Esophagus squamous epithelium (tissue), 4 donors: ENCODE measurements around the gene KCNJ9.
A peak's percentile ranks its signal among the peaks of the same experiment; 100 is the strongest.

Experiments
- POLR2A ChIP-seq, 4 donors: fragments of 450-650 bp; IDR thresholded peaks; one replicate each; pipeline ENCODE4 v1.6.1; 2017; ENCODE audit warnings: antibody characterized with exemption in 4 of 4, mild to moderate bottlenecking in 4 of 4, moderate library complexity in 3 of 4
- TF ChIP-seq, protein P1 (sequence below), 6 experiments: fragments of 450-650 bp in 4 of 6; fragments of 200-600 bp in 2 of 6; sonication (generic) in 2 of 6; IDR thresholded peaks; one replicate each; pipeline ENCODE4 v1.5.1; 2016 to 2019; ENCODE audit warnings: antibody characterized with exemption in 6 of 6, mild to moderate bottlenecking in 4 of 6, moderate library complexity in 4 of 6

DNA sequence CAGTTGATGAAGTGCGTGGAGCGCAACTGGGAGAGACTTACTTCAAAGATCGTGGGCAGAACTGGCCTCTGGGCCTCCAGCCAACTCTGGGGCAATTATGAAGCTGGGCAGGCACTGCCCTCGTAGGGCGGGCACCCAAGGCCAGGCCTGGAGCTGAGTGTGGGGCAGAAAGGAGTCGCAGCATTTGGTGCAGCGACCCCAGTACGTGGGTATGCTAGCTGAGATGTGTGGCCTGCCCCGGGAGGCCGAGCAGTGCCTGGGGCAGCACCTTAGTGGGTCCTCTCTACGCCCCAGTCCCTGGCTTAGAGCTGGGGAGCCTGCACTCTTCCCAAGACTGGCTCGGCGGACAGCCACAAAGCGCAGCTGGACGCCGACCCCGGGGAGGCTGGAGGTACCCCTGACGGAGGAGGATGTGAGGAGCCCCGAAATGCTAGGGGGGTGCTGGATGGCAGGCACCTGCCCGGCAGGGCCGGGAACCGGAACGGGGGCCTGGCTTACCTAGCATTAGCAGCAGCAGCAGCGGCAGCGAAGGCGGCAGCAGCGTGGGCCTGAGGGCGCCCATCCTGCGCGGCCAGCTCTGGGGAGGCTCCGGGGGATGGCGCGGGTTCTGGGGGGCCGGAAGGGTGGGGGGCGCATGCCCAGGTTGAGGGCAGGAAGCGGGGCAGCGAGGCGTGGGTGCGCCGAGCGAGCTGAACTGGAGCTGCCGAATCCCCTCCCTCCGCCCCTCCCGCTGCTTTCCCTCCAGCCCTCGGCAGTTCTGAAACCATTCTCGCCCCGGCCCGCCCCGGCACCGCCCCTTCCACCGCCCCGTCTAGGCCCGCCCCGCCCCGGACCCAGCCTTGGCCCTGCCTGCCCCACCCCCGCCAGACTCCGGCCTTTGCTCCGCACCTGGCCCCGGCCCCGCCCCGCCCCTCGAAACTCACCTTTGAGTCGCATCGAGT is 16.8 kb downstream of the KCNJ9 start, which contains the start of gene IGSF8:
- TF ChIP-seq, protein P1, sequence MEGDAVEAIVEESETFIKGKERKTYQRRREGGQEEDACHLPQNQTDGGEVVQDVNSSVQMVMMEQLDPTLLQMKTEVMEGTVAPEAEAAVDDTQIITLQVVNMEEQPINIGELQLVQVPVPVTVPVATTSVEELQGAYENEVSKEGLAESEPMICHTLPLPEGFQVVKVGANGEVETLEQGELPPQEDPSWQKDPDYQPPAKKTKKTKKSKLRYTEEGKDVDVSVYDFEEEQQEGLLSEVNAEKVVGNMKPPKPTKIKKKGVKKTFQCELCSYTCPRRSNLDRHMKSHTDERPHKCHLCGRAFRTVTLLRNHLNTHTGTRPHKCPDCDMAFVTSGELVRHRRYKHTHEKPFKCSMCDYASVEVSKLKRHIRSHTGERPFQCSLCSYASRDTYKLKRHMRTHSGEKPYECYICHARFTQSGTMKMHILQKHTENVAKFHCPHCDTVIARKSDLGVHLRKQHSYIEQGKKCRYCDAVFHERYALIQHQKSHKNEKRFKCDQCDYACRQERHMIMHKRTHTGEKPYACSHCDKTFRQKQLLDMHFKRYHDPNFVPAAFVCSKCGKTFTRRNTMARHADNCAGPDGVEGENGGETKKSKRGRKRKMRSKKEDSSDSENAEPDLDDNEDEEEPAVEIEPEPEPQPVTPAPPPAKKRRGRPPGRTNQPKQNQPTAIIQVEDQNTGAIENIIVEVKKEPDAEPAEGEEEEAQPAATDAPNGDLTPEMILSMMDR (IDR thresholded peaks at IDR 0.05) = no peak
- peak in 2 of 4 donors; percentile 36 to 63 for TF ChIP-seq POLR2A (IDR thresholded peaks at IDR 0.05)
